MM.1S (cell line): ENCODE data around the gene DHRS7C.

Source experiments
- CTCF ChIP-seq: fragments of 300-600 bp; sonication (generic); IDR thresholded peaks from 2 replicates; pipeline ENCODE4 v1.5.1; 2016; ENCODE audit warnings: antibody characterized with exemption, low read length, mixed read lengths
- EZH2 ChIP-seq: fragments of 300-600 bp; sonication (generic); optimal IDR thresholded peaks from 2 replicates; pipeline ENCODE3; 2017; ENCODE audit warnings: low read depth, mild to moderate bottlenecking, antibody characterized with exemption, low read length, mixed read lengths

- TF ChIP-seq CTCF (no peak), EZH2 (no peak)
These were observed at the start of gene DHRS7C for GRCh38 chr17:9790889-9791876.
